GM21576 (cell line): ENCODE results near the gene AOPEP.

Experiments used
- ATAC-seq: cut with Tn5 transposase; IDR thresholded peaks from one replicate; pipeline ENCODE4 v1.9.1; 2021; ENCODE audit warnings: mild to moderate bottlenecking, moderate library complexity; ENCODE audit not compliant: unreplicated experiment

AOPEP gene

GRCh38 chr9:94885854-94886447 lies 159.5 kb downstream of the AOPEP start:
- no peak for ATAC-seq

GRCh38 chr9:94887721-94888120 lies 161.2 kb downstream of the AOPEP start:
- no peak for ATAC-seq

GRCh38 chr9:94888775-94889174 lies 162.3 kb downstream of the AOPEP start:
- no peak for ATAC-seq

GRCh38 chr9:94889628-94890027 lies 163.1 kb downstream of the AOPEP start:
- ATAC-seq, result no peak

GRCh38 chr9:94891183-94891582 lies 164.7 kb downstream of the AOPEP start:
- ATAC-seq, result no peak

- no peak for ATAC-seq
Observed at GRCh38 chr9:94892675-94893074, 166.2 kb downstream of the AOPEP start.

GRCh38 chr9:94894094-94894699 lies 167.7 kb downstream of the AOPEP start:
- ATAC-seq, result no peak

GRCh38 chr9:94895668-94896067 lies 169.2 kb downstream of the AOPEP start:
- ATAC-seq, result no peak

GRCh38 chr9:94896512-94896911 lies 170.0 kb downstream of the AOPEP start:
- no peak for ATAC-seq

GRCh38 chr9:94899464-94900221 lies 173.1 kb downstream of the AOPEP start:
- no peak for ATAC-seq

GRCh38 chr9:94900222-94901018 lies 173.9 kb downstream of the AOPEP start:
- no peak for ATAC-seq

GRCh38 chr9:94901019-94901363 lies 174.5 kb downstream of the AOPEP start:
- no peak for ATAC-seq

GRCh38 chr9:94903961-94904421 lies 177.5 kb downstream of the AOPEP start:
- ATAC-seq, result no peak

- no peak for ATAC-seq
Observed at GRCh38 chr9:94904806-94905205, 178.3 kb downstream of the AOPEP start.

GRCh38 chr9:94905606-94906005 lies 179.1 kb downstream of the AOPEP start:
- ATAC-seq, result no peak

GRCh38 chr9:94906181-94906580 lies 179.7 kb downstream of the AOPEP start:
- ATAC-seq, result no peak

- no peak for ATAC-seq
Observed at GRCh38 chr9:94906713-94907112, 180.2 kb downstream of the AOPEP start.

- no peak for ATAC-seq
Observed at GRCh38 chr9:94907264-94907936, 180.9 kb downstream of the AOPEP start.

- ATAC-seq, result no peak
Observed at GRCh38 chr9:94908011-94908563, 181.6 kb downstream of the AOPEP start.

- no peak for ATAC-seq
Observed at GRCh38 chr9:94908583-94909249, 182.2 kb downstream of the AOPEP start.
